Gastrocnemius medialis (tissue), 4 donors: ENCODE data around the gene PDK4. TPM values are rescaled to one million over a fixed set of nuclear protein-coding genes. Genes with fewer than 3 reads are reported as not detected.

Experiments
- ATAC-seq, 2 donors: fragments of 150-250 bp; one replicate each; pipeline ENCODE4 v1.9.1; 2016
- DNase-seq, 2 donors: peaks; one replicate each; pipeline ENCODE4 v3.0.0-alpha.2; 2019
- H3K27ac ChIP-seq, 4 donors: fragments of 200-600 bp; sonication (generic); 1 replicate in 1 of 4; 2 replicates in 3 of 4; pipeline ENCODE4 v1.5.1; 2016 to 2018; ENCODE audit warnings: mild to moderate bottlenecking in 2 of 4, moderate library complexity in 1 of 4
- H3K27me3 ChIP-seq, 3 donors: fragments of 200-600 bp; sonication (generic) in 2 of 3; 1 replicate in 1 of 3; 2 replicates in 2 of 3; pipeline versions ENCODE4 v1.5.1 to v1.6.0; 2016 to 2019; ENCODE audit warnings: mild to moderate bottlenecking in 1 of 3, moderate library complexity in 1 of 3
- H3K36me3 ChIP-seq, 2 donors: fragments of 200-600 bp; sonication (generic) in 1 of 2; one replicate each; pipeline ENCODE4 v1.5.1; 2017 to 2018
- H3K4me1 ChIP-seq, 2 donors: fragments of 200-600 bp; sonication (generic) in 1 of 2; one replicate each; pipeline ENCODE4 v1.5.1; 2016 to 2017; ENCODE audit warnings: mild to moderate bottlenecking in 2 of 2
- H3K4me3 ChIP-seq, 4 donors: fragments of 200-600 bp; sonication (generic) in 3 of 4; 1 replicate in 1 of 4; 2 replicates in 3 of 4; pipeline ENCODE4 v1.5.1; 2016 to 2019; ENCODE audit warnings: mild to moderate bottlenecking in 2 of 4
- H3K9me3 ChIP-seq, 3 donors: fragments of 200-600 bp; sonication (generic) in 2 of 3; 1 replicate in 1 of 3; 2 replicates in 2 of 3; pipeline ENCODE4 v1.5.1; 2016 to 2019
- CTCF ChIP-seq, 5 experiments: fragments of 450-650 bp in 3 of 5; fragments of 200-600 bp in 2 of 5; sonication (generic) in 2 of 5; IDR thresholded peaks in 4 of 5; conservative IDR thresholded peaks in 1 of 5; 1 replicate in 4 of 5; 2 replicates in 1 of 5; pipeline ENCODE4 v1.5.1; 2016 to 2019; ENCODE audit warnings: antibody characterized with exemption in 5 of 5, mild to moderate bottlenecking in 3 of 5, moderate library complexity in 3 of 5
- POLR2A ChIP-seq, 2 donors: fragments of 450-650 bp; IDR thresholded peaks; one replicate each; pipeline ENCODE4 v1.6.1; 2017; ENCODE audit warnings: antibody characterized with exemption in 2 of 2, mild to moderate bottlenecking in 2 of 2, moderate library complexity in 2 of 2
- in situ Hi-C, 4 donors: fragments of 200-750 bp; cut with MboI; loops; one replicate each; pipeline versions ENCODE4 v1.15.0 to v1.8.0; 2017; ENCODE audit warnings: low sequenced_read_pairs in 4 of 4
- intact Hi-C: fragments of 100-400 bp; cut with DNase I; formaldehyde crosslinking; loops from one replicate; pipeline ENCODE4 v1.15.1; 2023; ENCODE audit warnings: low total_unique reads
- total RNA-seq, 4 donors: library from RNA; depleted of rRNA; stranded (reverse); fragments of >200 nt; gene quantifications; one replicate each; pipeline versions ENCODE4 v1.1.0 to v1.2.3, GENCODE V29; 2016

PDK4 gene
- total RNA-seq, 4 donors from 2014 or later = 2,371 to 5,827 (median 4,654) TPM

GRCh38 chr7:95549818-95550529 is 46.3 kb downstream of the PDK4 start:
- H3K4me1 ChIP-seq = peaks cover 63 to 66% of the 10 kb centered on the region in 2 donors
- no peaks in the 10 kb centered on the region for H3K27me3 ChIP-seq
- H3K4me3 ChIP-seq = peak overlapping the region; percentile 20 to 42 (median 36)
- peak; percentile 47 to 84 for TF ChIP-seq POLR2A (IDR thresholded peaks at IDR 0.05)
- TF ChIP-seq CTCF (IDR thresholded peaks at IDR 0.05 in 4 of 5, conservative IDR thresholded peaks at IDR 0.05 in 1 of 5) = no peak
- peak; percentile 97 to 98 for DNase-seq
- no peaks in the 10 kb centered on the region for H3K36me3 ChIP-seq
- in situ Hi-C loops (loop anchor here in 2 of 4 donors (5.0 to 10.0 kb wide), 2 partner anchors 45 to 47 kb away; partner anchors contain the start of gene PDK4 (in 2 of the 2)), intact Hi-C loops (loop anchor here (1.0 to 2.0 kb wide), 5 partner anchors 29 to 110 kb away; partner anchors contain the start of gene PDK4)
- no peaks in the 10 kb centered on the region for H3K9me3 ChIP-seq
- peak overlapping the region; percentile 92 to 100 (median 94) for H3K27ac ChIP-seq
- peak; percentile 88 to 90 for ATAC-seq

- no peak for ATAC-seq
- no peaks in the 10 kb centered on the region for H3K27me3 ChIP-seq
- no peaks in the 10 kb centered on the region for H3K36me3 ChIP-seq
- peaks cover 67 to 68% of the 10 kb centered on the region in 2 donors for H3K4me1 ChIP-seq
- H3K27ac ChIP-seq = peak overlapping the region; percentile 92 to 100 (median 94)
- H3K9me3 ChIP-seq = no peaks in the 10 kb centered on the region
- TF ChIP-seq POLR2A (IDR thresholded peaks at IDR 0.05) = no peak
- no peak for TF ChIP-seq CTCF (IDR thresholded peaks at IDR 0.05 in 4 of 5, conservative IDR thresholded peaks at IDR 0.05 in 1 of 5)
- intact Hi-C loops (no loop called here), in situ Hi-C loops (loop anchor here in 1 of 4 donors (10.0 kb wide), 1 partner anchor 47 kb away; the partner anchor contains the start of gene PDK4)
- H3K4me3 ChIP-seq = no peak overlapping the region
- no peak for DNase-seq
Measured at GRCh38 chr7:95547361-95548348, 48.7 kb downstream of the PDK4 start.

- Histone ChIP-seq H3K36me3 (no peaks in the 10 kb centered on the region), H3K9me3 (no peaks in the 10 kb centered on the region), H3K4me1 (peaks cover 64 to 67% of the 10 kb centered on the region in 2 donors), H3K27me3 (no peaks in the 10 kb centered on the region), H3K4me3 (peak overlapping the region; percentile 0 to 23 (median 15)), H3K27ac (peak overlapping the region; percentile 92 to 100 (median 94))
- DNase-seq = no peak
- no peak for ATAC-seq
- intact Hi-C loops = no loop called here
- TF ChIP-seq CTCF (IDR thresholded peaks at IDR 0.05 in 4 of 5, conservative IDR thresholded peaks at IDR 0.05 in 1 of 5) (no peak), POLR2A (IDR thresholded peaks at IDR 0.05) (no peak)
- in situ Hi-C loops = loop anchor here in 1 of 4 donors (10.0 kb wide), 1 partner anchor 48 kb away; the partner anchor contains the start of gene PDK4
Measured at GRCh38 chr7:95546647-95547046, 49.7 kb downstream of the PDK4 start.

- no peaks in the 10 kb centered on the region for H3K27me3 ChIP-seq
- in situ Hi-C loops (loop anchor here in 1 of 4 donors (10.0 kb wide), 1 partner anchor 49 kb away; the partner anchor contains the start of gene PDK4), intact Hi-C loops (loop anchor here (1.0 to 2.0 kb wide), 2 partner anchors 19 to 139 kb away; no protein-coding TSS in a partner anchor)
- no peak for TF ChIP-seq CTCF (IDR thresholded peaks at IDR 0.05 in 4 of 5, conservative IDR thresholded peaks at IDR 0.05 in 1 of 5)
- no peak for TF ChIP-seq POLR2A (IDR thresholded peaks at IDR 0.05)
- DNase-seq (no peak), ATAC-seq (no peak)
- H3K9me3 ChIP-seq = no peaks in the 10 kb centered on the region
- H3K4me1 ChIP-seq = peaks cover 55 to 58% of the 10 kb centered on the region in 2 donors
- no peaks in the 10 kb centered on the region for H3K36me3 ChIP-seq
- H3K27ac ChIP-seq = peak overlapping the region; percentile 92 to 100 (median 94)
- H3K4me3 ChIP-seq = peak overlapping the region; percentile 45 to 55 (median 46)
Measured at GRCh38 chr7:95545673-95546072, 50.6 kb downstream of the PDK4 start.
